Measurements from ENCODE around the gene STOX1.

GRCh38 chr10:68804692-68805091 is 22.6 kb upstream of the STOX1 start:
- TF ChIP-seq POLR2AphosphoS5 (IDR thresholded peaks at IDR 0.05; ENCODE audit: low read depth, low read length) (no peak), POLR2A (IDR thresholded peaks at IDR 0.05; ENCODE audit: low read depth, low read length) (no peak)
